ENCODE results near the gene TRPV5. TPM values are rescaled to one million over a fixed set of nuclear protein-coding genes. Genes with fewer than 3 reads are reported as not detected.
"Not testable (repeated sequence)": the region's sequence is repeated elsewhere in the genome, so short reads cannot be mapped to it uniquely, and the experiment has no call there.

Gene TRPV5
- polyA plus RNA-seq = under 1 TPM in 2 of 4 donors, not detected in 2; 0.01 to 0.03 TPM
- long read RNA-seq, donor 1 = 0 reads
- long read RNA-seq, donor 2 = 0 reads
- long read RNA-seq, donor 3 = 0 reads
- long read RNA-seq, donor 4 = 0 reads
- long read RNA-seq, donor 5 = 0 reads
- long read RNA-seq, donor 6 = 0 reads
- long read RNA-seq, donor 7 = 0 reads
- long read RNA-seq, donor 8 = 0 reads
- long read RNA-seq, donor 9 = 0 reads
- long read RNA-seq, donor 10 = 0 reads

- WGBS, 3 donors = 73 to 82% (median 73%) methylated on average over 4 of the region's 4 CpGs
- Histone ChIP-seq H3K4me1 (ENCODE audit: control insufficient read depth in 3 of 3, insufficient read depth in 2 of 3, low read depth in 1 of 3, low read length in 2 of 3) (no peaks in the 10 kb centered on the region), H3K4me3 (ENCODE audit: low read depth in 1 of 3, low read length in 3 of 3) (no peak within 1 kb of the TSS), H3K9me3 (ENCODE audit: control insufficient read depth in 2 of 2, insufficient read depth in 1 of 2, low read depth in 1 of 2, low read length in 1 of 2) (no peaks in the 10 kb centered on the region), H3K27me3 (ENCODE audit: control insufficient read depth in 3 of 3, insufficient read depth in 3 of 3, low read length in 3 of 3) (no peaks in the 10 kb centered on the region), H3K36me3 (ENCODE audit: control insufficient read depth in 3 of 3, insufficient read depth in 2 of 3, low read depth in 1 of 3, low read length in 3 of 3) (peaks cover 0 to 13% (median 0%) of the 10 kb centered on the region in 3 donors), H3K27ac (ENCODE audit: low read depth in 1 of 3, low read length in 2 of 3) (no peak within 1 kb of the TSS)
- FAIRE-seq = no peak
- no peak for DNase-seq
Observed at GRCh38 chr7:142933624-142934023, at the start of gene TRPV5. TRPV5 (minus strand) TSS chr7:142933746; CDS start chr7:142933459, 287 bp downstream.

- not testable (repeated sequence) for H3K27ac ChIP-seq (ENCODE audit: low read depth in 1 of 3, low read length in 2 of 3); FAIRE-seq; H3K36me3 ChIP-seq (ENCODE audit: control insufficient read depth in 3 of 3, insufficient read depth in 2 of 3, low read depth in 1 of 3, low read length in 3 of 3); DNase-seq; H3K4me1 ChIP-seq (ENCODE audit: control insufficient read depth in 3 of 3, insufficient read depth in 2 of 3, low read depth in 1 of 3, low read length in 2 of 3); H3K4me3 ChIP-seq (ENCODE audit: low read depth in 1 of 3, low read length in 3 of 3); H3K9me3 ChIP-seq (ENCODE audit: control insufficient read depth in 2 of 2, insufficient read depth in 1 of 2, low read depth in 1 of 2, low read length in 1 of 2); H3K27me3 ChIP-seq (ENCODE audit: control insufficient read depth in 3 of 3, insufficient read depth in 3 of 3, low read length in 3 of 3)
- 82 to 88% (median 88%) methylated on average over 4 of the region's 4 CpGs for WGBS, 3 donors
Observed at GRCh38 chr7:142978402-142978801, 44.9 kb upstream of the TRPV5 start.

GRCh38 chr7:142974626-142975025, 41.1 kb upstream of the TRPV5 start:
- no peak overlapping the region for H3K4me3 ChIP-seq (ENCODE audit: low read depth in 1 of 3, low read length in 3 of 3)
- no peak overlapping the region for H3K27ac ChIP-seq (ENCODE audit: low read depth in 1 of 3, low read length in 2 of 3)
- DNase-seq (no peak), FAIRE-seq (no peak)
- no peaks in the 10 kb centered on the region for H3K27me3 ChIP-seq (ENCODE audit: control insufficient read depth in 3 of 3, insufficient read depth in 3 of 3, low read length in 3 of 3)
- H3K36me3 ChIP-seq (ENCODE audit: control insufficient read depth in 3 of 3, insufficient read depth in 2 of 3, low read depth in 1 of 3, low read length in 3 of 3) = no peaks in the 10 kb centered on the region
- no peaks in the 10 kb centered on the region for H3K4me1 ChIP-seq (ENCODE audit: control insufficient read depth in 3 of 3, insufficient read depth in 2 of 3, low read depth in 1 of 3, low read length in 2 of 3)
- WGBS, 3 donors = 63 to 76% (median 70%) methylated on average over 3 of the region's 3 CpGs
- no peaks in the 10 kb centered on the region for H3K9me3 ChIP-seq (ENCODE audit: control insufficient read depth in 2 of 2, insufficient read depth in 1 of 2, low read depth in 1 of 2, low read length in 1 of 2)

- no peaks in the 10 kb centered on the region for H3K36me3 ChIP-seq (ENCODE audit: control insufficient read depth in 3 of 3, insufficient read depth in 2 of 3, low read depth in 1 of 3, low read length in 3 of 3)
- 36 to 54% (median 40%) methylated on average over 4 of the region's 4 CpGs for WGBS, 3 donors
- no peaks in the 10 kb centered on the region for H3K9me3 ChIP-seq (ENCODE audit: control insufficient read depth in 2 of 2, insufficient read depth in 1 of 2, low read depth in 1 of 2, low read length in 1 of 2)
- H3K4me1 ChIP-seq (ENCODE audit: control insufficient read depth in 3 of 3, insufficient read depth in 2 of 3, low read depth in 1 of 3, low read length in 2 of 3) = peaks cover 0 to 10% (median 0%) of the 10 kb centered on the region in 3 donors
- no peak for DNase-seq
- FAIRE-seq = no peak
- no peaks in the 10 kb centered on the region for H3K27me3 ChIP-seq (ENCODE audit: control insufficient read depth in 3 of 3, insufficient read depth in 3 of 3, low read length in 3 of 3)
- no peak overlapping the region for H3K27ac ChIP-seq (ENCODE audit: low read depth in 1 of 3, low read length in 2 of 3)
- H3K4me3 ChIP-seq (ENCODE audit: low read depth in 1 of 3, low read length in 3 of 3) = no peak overlapping the region
Observed at GRCh38 chr7:142969183-142969582, 35.6 kb upstream of the TRPV5 start.

GRCh38 chr7:142968229-142968628, 34.7 kb upstream of the TRPV5 start:
- Histone ChIP-seq H3K9me3 (ENCODE audit: control insufficient read depth in 2 of 2, insufficient read depth in 1 of 2, low read depth in 1 of 2, low read length in 1 of 2) (no peaks in the 10 kb centered on the region), H3K4me3 (ENCODE audit: low read depth in 1 of 3, low read length in 3 of 3) (no peak overlapping the region), H3K27ac (ENCODE audit: low read depth in 1 of 3, low read length in 2 of 3) (no peak overlapping the region), H3K4me1 (ENCODE audit: control insufficient read depth in 3 of 3, insufficient read depth in 2 of 3, low read depth in 1 of 3, low read length in 2 of 3) (peaks cover 0 to 17% (median 0%) of the 10 kb centered on the region in 3 donors), H3K27me3 (ENCODE audit: control insufficient read depth in 3 of 3, insufficient read depth in 3 of 3, low read length in 3 of 3) (no peaks in the 10 kb centered on the region), H3K36me3 (ENCODE audit: control insufficient read depth in 3 of 3, insufficient read depth in 2 of 3, low read depth in 1 of 3, low read length in 3 of 3) (no peaks in the 10 kb centered on the region)
- no peak for DNase-seq
- no peak for FAIRE-seq
- 65 to 78% (median 66%) methylated on average over 4 of the region's 4 CpGs for WGBS, 3 donors

GRCh38 chr7:142964502-142965246, 31.1 kb upstream of the TRPV5 start:
- WGBS, 3 donors = 64 to 77% (median 71%) methylated on average over 6 of the region's 6 CpGs
- FAIRE-seq = no peak

GRCh38 chr7:142963993-142964392, 30.4 kb upstream of the TRPV5 start:
- peaks cover 0 to 22% (median 0%) of the 10 kb centered on the region in 3 donors for H3K4me1 ChIP-seq (ENCODE audit: control insufficient read depth in 3 of 3, insufficient read depth in 2 of 3, low read depth in 1 of 3, low read length in 2 of 3)
- H3K27ac ChIP-seq (ENCODE audit: low read depth in 1 of 3, low read length in 2 of 3) = no peak overlapping the region
- no peak overlapping the region for H3K4me3 ChIP-seq (ENCODE audit: low read depth in 1 of 3, low read length in 3 of 3)
- FAIRE-seq (no peak), DNase-seq (no peak)
- no peaks in the 10 kb centered on the region for H3K9me3 ChIP-seq (ENCODE audit: control insufficient read depth in 2 of 2, insufficient read depth in 1 of 2, low read depth in 1 of 2, low read length in 1 of 2)
- H3K36me3 ChIP-seq (ENCODE audit: control insufficient read depth in 3 of 3, insufficient read depth in 2 of 3, low read depth in 1 of 3, low read length in 3 of 3) = peaks cover 0 to 5% (median 0%) of the 10 kb centered on the region in 3 donors
- no peaks in the 10 kb centered on the region for H3K27me3 ChIP-seq (ENCODE audit: control insufficient read depth in 3 of 3, insufficient read depth in 3 of 3, low read length in 3 of 3)
- 86 to 94% (median 93%) methylated on average over 2 of the region's 2 CpGs for WGBS, 3 donors

More at GRCh38 chr7:142964502-142965246, 31.1 kb upstream of the TRPV5 start:
- Histone ChIP-seq H3K9me3 (ENCODE audit: control insufficient read depth in 2 of 2, insufficient read depth in 1 of 2, low read depth in 1 of 2, low read length in 1 of 2) (no peaks in the 10 kb centered on the region), H3K27ac (ENCODE audit: low read depth in 1 of 3, low read length in 2 of 3) (no peak overlapping the region), H3K4me3 (ENCODE audit: low read depth in 1 of 3, low read length in 3 of 3) (no peak overlapping the region), H3K4me1 (ENCODE audit: control insufficient read depth in 3 of 3, insufficient read depth in 2 of 3, low read depth in 1 of 3, low read length in 2 of 3) (peaks cover 0 to 26% (median 0%) of the 10 kb centered on the region in 3 donors), H3K27me3 (ENCODE audit: control insufficient read depth in 3 of 3, insufficient read depth in 3 of 3, low read length in 3 of 3) (no peaks in the 10 kb centered on the region), H3K36me3 (ENCODE audit: control insufficient read depth in 3 of 3, insufficient read depth in 2 of 3, low read depth in 1 of 3, low read length in 3 of 3) (peaks cover 0 to 5% (median 0%) of the 10 kb centered on the region in 3 donors)
- peak; percentile 31 to 66 for DNase-seq

- DNase-seq = no peak
- Histone ChIP-seq H3K4me3 (ENCODE audit: low read depth in 1 of 3, low read length in 3 of 3) (no peak overlapping the region), H3K9me3 (ENCODE audit: control insufficient read depth in 2 of 2, insufficient read depth in 1 of 2, low read depth in 1 of 2, low read length in 1 of 2) (no peaks in the 10 kb centered on the region), H3K27ac (ENCODE audit: low read depth in 1 of 3, low read length in 2 of 3) (no peak overlapping the region), H3K36me3 (ENCODE audit: control insufficient read depth in 3 of 3, insufficient read depth in 2 of 3, low read depth in 1 of 3, low read length in 3 of 3) (peaks cover 0 to 5% (median 0%) of the 10 kb centered on the region in 3 donors), H3K27me3 (ENCODE audit: control insufficient read depth in 3 of 3, insufficient read depth in 3 of 3, low read length in 3 of 3) (no peaks in the 10 kb centered on the region), H3K4me1 (ENCODE audit: control insufficient read depth in 3 of 3, insufficient read depth in 2 of 3, low read depth in 1 of 3, low read length in 2 of 3) (peaks cover 0 to 19% (median 0%) of the 10 kb centered on the region in 3 donors)
- WGBS, 3 donors = 57 to 81% (median 65%) methylated on average over 1 of the region's 1 CpG
- FAIRE-seq = no peak
Observed at GRCh38 chr7:142962991-142963390, 29.4 kb upstream of the TRPV5 start.
